K562 (cell line): Measurements from ENCODE around the gene PLXNB3. TPM values are rescaled to one million over a fixed set of nuclear protein-coding genes. Genes with fewer than 3 reads are reported as not detected.

Experiments used
- BHLHE40 ChIP-seq: IDR thresholded peaks from 2 replicates; pipeline ENCODE4 v1.6.1; 2011; ENCODE audit warnings: low read length, improper control_type of control experiment
- CBFA2T3 ChIP-seq: fragments of 450-650 bp; IDR thresholded peaks from 2 replicates; pipeline ENCODE4 v1.6.1; 2017
- DPF2 ChIP-seq: fragments of 450-650 bp; IDR thresholded peaks from 2 replicates; pipeline ENCODE4 v1.6.1; 2016
- ELF2 ChIP-seq: fragments of 250-450 bp; sonication (Bioruptor Pico); IDR thresholded peaks from 2 replicates; pipeline ENCODE4 v1.5.0; 2021; ENCODE audit warnings: mild to moderate bottlenecking
- GATAD2A ChIP-seq: fragments of 450-650 bp; IDR thresholded peaks from 2 replicates; pipeline ENCODE4 v1.6.1; 2017
- KDM4B ChIP-seq, 2 experiments: fragments of 450-650 bp in 1 of 2; sonication (generic) in 1 of 2; IDR thresholded peaks; 2 replicates each; pipeline ENCODE4 v1.6.1; 2016 to 2017; ENCODE audit warnings: borderline replicate concordance in 2 of 2, antibody characterized with exemption in 1 of 2, low read depth in 1 of 2, mild to moderate bottlenecking in 1 of 2
- NCOR1 ChIP-seq: fragments of 450-650 bp; IDR thresholded peaks from 2 replicates; pipeline ENCODE4 v1.6.1; 2016; ENCODE audit warnings: mild to moderate bottlenecking, moderate library complexity
- NR4A1 ChIP-seq, 2 experiments: fragments of 250-450 bp in 1 of 2; fragments of 450-650 bp in 1 of 2; sonication (Bioruptor Pico) in 1 of 2; IDR thresholded peaks; 2 replicates each; pipeline versions ENCODE4 v1.4.0 to v1.6.1; 2016 to 2020; ENCODE audit warnings: mild to moderate bottlenecking in 2 of 2, missing compliant biosample characterization in 1 of 2, missing genetic modification characterization in 1 of 2, moderate library complexity in 1 of 2
- NRF1 ChIP-seq, 2 experiments: fragments of 450-650 bp; IDR thresholded peaks in 1 of 2; conservative IDR thresholded peaks in 1 of 2; 2 replicates each; pipeline ENCODE4 v1.6.1; 2014; ENCODE audit warnings: mild to moderate bottlenecking in 2 of 2
- PHF8 ChIP-seq: fragments of 200-600 bp; sonication (generic); IDR thresholded peaks from 2 replicates; pipeline ENCODE4 v1.6.1; 2012; ENCODE audit warnings: mixed run types, mild to moderate bottlenecking, inconsistent platforms, low read length, moderate library complexity, borderline replicate concordance
- RBFOX2 ChIP-seq: fragments of 200-400 bp; formaldehyde crosslinking; IDR thresholded peaks from 2 replicates; pipeline ENCODE4 v1.6.1; 2017; ENCODE audit warnings: low read depth, mild to moderate bottlenecking, low read length, moderate library complexity
- SMAD1 ChIP-seq: fragments of 150-350 bp; IDR thresholded peaks from 2 replicates; pipeline ENCODE4 v1.6.1; 2014; ENCODE audit warnings: low read length, low read depth; ENCODE audit not compliant: partially characterized antibody
- SOX6 ChIP-seq: fragments of 450-650 bp; IDR thresholded peaks from 2 replicates; pipeline ENCODE4 v1.6.1; 2014; ENCODE audit warnings: mild to moderate bottlenecking
- SP2 ChIP-seq: IDR thresholded peaks from 2 replicates; pipeline ENCODE4 v1.6.1; 2011; ENCODE audit warnings: mild to moderate bottlenecking, low read depth, low read length, moderate library complexity; ENCODE audit not compliant: poor library complexity, severe bottlenecking; ENCODE audit errors: extremely low read depth
- SRSF3 ChIP-seq: fragments of 200-400 bp; formaldehyde crosslinking; IDR thresholded peaks from 2 replicates; pipeline ENCODE4 v1.6.1; 2016; ENCODE audit warnings: mild to moderate bottlenecking, low read length, moderate library complexity; ENCODE audit not compliant: insufficient read depth
- ZFP36 ChIP-seq: fragments of 150-350 bp; IDR thresholded peaks from 2 replicates; pipeline ENCODE4 v1.6.1; 2018; ENCODE audit warnings: low read length, low read depth; ENCODE audit not compliant: partially characterized antibody
- ZNF175 ChIP-seq: fragments of 200-800 bp; sonication (Bioruptor generic); IDR thresholded peaks from 2 replicates; pipeline ENCODE4 v1.6.1; 2016; ENCODE audit warnings: low read depth, mild to moderate bottlenecking, missing genetic modification characterization, missing compliant biosample characterization
- ZNF24 ChIP-seq: fragments of 450-650 bp; IDR thresholded peaks from 2 replicates; pipeline ENCODE4 v1.6.1; 2016
- polyA plus RNA-seq, 8 experiments: library from polyadenylated mRNA; depleted of rRNA in 4 of 8; stranded (reverse) in 5 of 8; unstranded in 3 of 8; fragments of >200 nt; fragmentation: Nextera tagmentation in 2 of 8; fragmentation: Illumina TruSeq in 1 of 8; extraction: Ambion mirVana in 2 of 8; extraction: Trizol in 1 of 8; gene quantifications; 2 replicates each; pipeline versions ENCODE4 v1.2.1 to v1.2.3, GENCODE V29; 2011 to 2014; ENCODE audit warnings: inconsistent platforms in 1 of 8, missing spikeins in 1 of 8
- total RNA-seq, 7 experiments: library from RNA; depleted of rRNA in 6 of 7; stranded (reverse); fragments of >200 nt in 6 of 7; fragmentation: Illumina TruSeq in 2 of 7; extraction: Trizol in 2 of 7; gene quantifications; 2 replicates each; pipeline versions ENCODE4 v1.2.1 to v1.2.3, GENCODE V29; 2011 to 2021; ENCODE audit warnings: low replicate concordance in 1 of 7
- TF ChIP-seq, protein P1 (sequence below), 2 experiments: fragments of 450-650 bp in 1 of 2; sonication (generic) in 1 of 2; formaldehyde crosslinking in 1 of 2; IDR thresholded peaks in 1 of 2; conservative IDR thresholded peaks in 1 of 2; 2 replicates each; pipeline versions ENCODE4 v1.6.1 to v1.8.1; 2016 to 2023; ENCODE audit warnings: mild to moderate bottlenecking in 2 of 2, moderate library complexity in 2 of 2, inconsistent platforms in 1 of 2, missing genetic modification reagents in 1 of 2
- TF ChIP-seq, protein P2 (sequence below): fragments of 450-650 bp; IDR thresholded peaks from 2 replicates; pipeline ENCODE4 v1.6.1; 2016; ENCODE audit warnings: antibody characterized with exemption
- TF ChIP-seq, protein P3 (sequence below): sonication (generic); formaldehyde crosslinking; IDR thresholded peaks from 2 replicates; pipeline ENCODE4 v1.8.0; 2022; ENCODE audit warnings: mild to moderate bottlenecking, missing genetic modification reagents

The PLXNB3 gene
- total and polyA plus RNA-seq, 9 of the 15 experiments (the other 6 are each of a cell fraction or from before 2014, with no cell fraction given): 0.22 to 2.0 (median 1.4) TPM; not detected in 2

DNA sequence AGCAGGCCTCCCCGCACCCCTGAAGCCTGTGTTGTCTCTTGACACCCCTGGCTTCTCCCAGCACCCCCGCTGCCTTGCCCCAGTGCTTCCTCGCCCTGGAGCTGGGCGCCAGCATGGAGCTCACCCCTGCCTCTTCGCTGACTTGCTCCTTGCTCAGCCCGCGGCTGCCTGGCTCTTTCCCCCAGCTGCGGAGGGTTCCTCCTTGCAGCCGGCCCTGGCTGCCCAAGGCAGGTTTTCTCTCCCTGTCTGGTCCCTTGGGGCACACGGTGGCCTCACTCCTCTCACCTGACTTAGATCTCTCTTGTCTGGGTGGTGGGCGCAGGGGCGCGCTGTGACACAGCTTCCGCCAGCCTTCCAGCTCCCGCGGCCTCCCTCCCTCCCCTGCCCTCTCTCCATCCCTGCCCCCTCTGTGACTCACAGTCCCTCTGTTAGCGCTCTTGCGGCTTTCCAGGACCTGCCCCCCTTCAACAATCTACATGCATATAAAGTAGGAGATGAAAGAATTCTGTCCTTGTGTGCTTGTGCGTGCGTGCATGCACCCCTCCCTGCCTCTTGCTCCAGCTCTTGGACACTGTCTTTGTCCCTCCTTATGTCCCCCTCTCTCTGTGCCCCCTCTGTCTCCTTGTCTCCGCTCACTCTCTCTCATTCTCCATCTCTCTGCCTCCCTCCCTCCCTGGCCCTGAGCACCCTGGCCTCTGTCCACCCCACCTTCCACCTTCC lies 2.2 kb downstream of the PLXNB3 start (continued):
- TF ChIP-seq, protein P1, sequence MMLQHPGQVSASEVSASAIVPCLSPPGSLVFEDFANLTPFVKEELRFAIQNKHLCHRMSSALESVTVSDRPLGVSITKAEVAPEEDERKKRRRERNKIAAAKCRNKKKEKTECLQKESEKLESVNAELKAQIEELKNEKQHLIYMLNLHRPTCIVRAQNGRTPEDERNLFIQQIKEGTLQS (IDR thresholded peaks at IDR 0.05): peak; percentile 74
- TF ChIP-seq, protein P1 (CRISPR knock-in tag; conservative IDR thresholded peaks at IDR 0.05): no peak
- TF ChIP-seq NCOR1 (peak; percentile 22; the same call in 1 of the 2 replicates), ZNF175 (CRISPR knock-in tag) (no peak), PHF8 (peak; percentile 56; the same call in 1 of the 2 replicates), NR4A1 (CRISPR knock-in tag; IDR thresholded peaks at IDR 0.05) (no peak), NR4A1 (tag; IDR thresholded peaks at IDR 0.05) (0 out of 2 replicates have a peak, but pooled peaks have one; percentile 52), GATAD2A (peak; percentile 54; the same call in 1 of the 2 replicates), ELF2 (0 out of 2 replicates have a peak, but pooled peaks have one; percentile 14), SMAD1 (peak; percentile 9), SRSF3 (no peak), KDM4B (IDR thresholded peaks at IDR 0.05; ENCODE audit: borderline replicate concordance in 2 of 2, low read depth in 1 of 2) (0 out of 4 replicates have a peak, but pooled peaks of 1 of the 2 experiments have one; percentile 41), BHLHE40 (0 out of 2 replicates have a peak, but pooled peaks have one; percentile 22), CBFA2T3 (peak; percentile 43), SP2 (no peak), SOX6 (0 out of 2 replicates have a peak, but pooled peaks have one; percentile 17), DPF2 (peak; percentile 76), ZFP36 (no peak), ZNF24 (no peak), NRF1 (conservative IDR thresholded peaks at IDR 0.05 in 1 of 2, IDR thresholded peaks at IDR 0.05 in 1 of 2) (peak in 1 of 2 experiments; percentile 26; a peak in 1 of 4 replicates), RBFOX2 (peak; percentile 72)
- TF ChIP-seq, protein P2, sequence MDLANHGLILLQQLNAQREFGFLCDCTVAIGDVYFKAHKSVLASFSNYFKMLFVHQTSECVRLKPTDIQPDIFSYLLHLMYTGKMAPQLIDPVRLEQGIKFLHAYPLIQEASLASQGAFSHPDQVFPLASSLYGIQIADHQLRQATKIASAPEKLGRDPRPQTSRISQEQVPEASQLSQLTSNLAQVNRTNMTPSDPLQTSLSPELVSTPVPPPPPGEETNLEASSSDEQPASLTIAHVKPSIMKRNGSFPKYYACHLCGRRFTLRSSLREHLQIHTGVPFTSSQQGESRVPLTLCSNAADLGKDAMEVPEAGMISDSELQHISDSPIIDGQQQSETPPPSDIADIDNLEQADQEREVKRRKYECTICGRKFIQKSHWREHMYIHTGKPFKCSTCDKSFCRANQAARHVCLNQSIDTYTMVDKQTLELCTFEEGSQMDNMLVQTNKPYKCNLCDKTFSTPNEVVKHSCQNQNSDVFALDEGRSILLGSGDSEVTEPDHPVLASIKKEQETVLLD: 0 out of 2 replicates have a peak, but pooled peaks have one; percentile 35
- TF ChIP-seq, protein P3, sequence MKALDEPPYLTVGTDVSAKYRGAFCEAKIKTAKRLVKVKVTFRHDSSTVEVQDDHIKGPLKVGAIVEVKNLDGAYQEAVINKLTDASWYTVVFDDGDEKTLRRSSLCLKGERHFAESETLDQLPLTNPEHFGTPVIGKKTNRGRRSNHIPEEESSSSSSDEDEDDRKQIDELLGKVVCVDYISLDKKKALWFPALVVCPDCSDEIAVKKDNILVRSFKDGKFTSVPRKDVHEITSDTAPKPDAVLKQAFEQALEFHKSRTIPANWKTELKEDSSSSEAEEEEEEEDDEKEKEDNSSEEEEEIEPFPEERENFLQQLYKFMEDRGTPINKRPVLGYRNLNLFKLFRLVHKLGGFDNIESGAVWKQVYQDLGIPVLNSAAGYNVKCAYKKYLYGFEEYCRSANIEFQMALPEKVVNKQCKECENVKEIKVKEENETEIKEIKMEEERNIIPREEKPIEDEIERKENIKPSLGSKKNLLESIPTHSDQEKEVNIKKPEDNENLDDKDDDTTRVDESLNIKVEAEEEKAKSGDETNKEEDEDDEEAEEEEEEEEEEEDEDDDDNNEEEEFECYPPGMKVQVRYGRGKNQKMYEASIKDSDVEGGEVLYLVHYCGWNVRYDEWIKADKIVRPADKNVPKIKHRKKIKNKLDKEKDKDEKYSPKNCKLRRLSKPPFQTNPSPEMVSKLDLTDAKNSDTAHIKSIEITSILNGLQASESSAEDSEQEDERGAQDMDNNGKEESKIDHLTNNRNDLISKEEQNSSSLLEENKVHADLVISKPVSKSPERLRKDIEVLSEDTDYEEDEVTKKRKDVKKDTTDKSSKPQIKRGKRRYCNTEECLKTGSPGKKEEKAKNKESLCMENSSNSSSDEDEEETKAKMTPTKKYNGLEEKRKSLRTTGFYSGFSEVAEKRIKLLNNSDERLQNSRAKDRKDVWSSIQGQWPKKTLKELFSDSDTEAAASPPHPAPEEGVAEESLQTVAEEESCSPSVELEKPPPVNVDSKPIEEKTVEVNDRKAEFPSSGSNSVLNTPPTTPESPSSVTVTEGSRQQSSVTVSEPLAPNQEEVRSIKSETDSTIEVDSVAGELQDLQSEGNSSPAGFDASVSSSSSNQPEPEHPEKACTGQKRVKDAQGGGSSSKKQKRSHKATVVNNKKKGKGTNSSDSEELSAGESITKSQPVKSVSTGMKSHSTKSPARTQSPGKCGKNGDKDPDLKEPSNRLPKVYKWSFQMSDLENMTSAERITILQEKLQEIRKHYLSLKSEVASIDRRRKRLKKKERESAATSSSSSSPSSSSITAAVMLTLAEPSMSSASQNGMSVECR (CRISPR knock-in tag): 0 out of 2 replicates have a peak, but pooled peaks have one; percentile 62
